GM18507 (cell line): ENCODE measurements around the gene RADX.
A peak's percentile ranks its signal among the peaks of the same experiment; 100 is the strongest.
"Not testable (repeated sequence)": the region's sequence is repeated elsewhere in the genome, so short reads cannot be mapped to it uniquely, and the experiment has no call there.

Experiments used
- DNase-seq: peaks from one replicate; pipeline ENCODE4 v3.0.0; 2011; ENCODE audit warnings: low read depth; ENCODE audit not compliant: insufficient read length; ENCODE audit errors: extremely low spot score
- FAIRE-seq: peaks from 2 replicates; lab custom pipeline; 2011; peaks lifted over from hg19 to GRCh38; lab: Jason Lieb, UNC

RADX gene, protein sequence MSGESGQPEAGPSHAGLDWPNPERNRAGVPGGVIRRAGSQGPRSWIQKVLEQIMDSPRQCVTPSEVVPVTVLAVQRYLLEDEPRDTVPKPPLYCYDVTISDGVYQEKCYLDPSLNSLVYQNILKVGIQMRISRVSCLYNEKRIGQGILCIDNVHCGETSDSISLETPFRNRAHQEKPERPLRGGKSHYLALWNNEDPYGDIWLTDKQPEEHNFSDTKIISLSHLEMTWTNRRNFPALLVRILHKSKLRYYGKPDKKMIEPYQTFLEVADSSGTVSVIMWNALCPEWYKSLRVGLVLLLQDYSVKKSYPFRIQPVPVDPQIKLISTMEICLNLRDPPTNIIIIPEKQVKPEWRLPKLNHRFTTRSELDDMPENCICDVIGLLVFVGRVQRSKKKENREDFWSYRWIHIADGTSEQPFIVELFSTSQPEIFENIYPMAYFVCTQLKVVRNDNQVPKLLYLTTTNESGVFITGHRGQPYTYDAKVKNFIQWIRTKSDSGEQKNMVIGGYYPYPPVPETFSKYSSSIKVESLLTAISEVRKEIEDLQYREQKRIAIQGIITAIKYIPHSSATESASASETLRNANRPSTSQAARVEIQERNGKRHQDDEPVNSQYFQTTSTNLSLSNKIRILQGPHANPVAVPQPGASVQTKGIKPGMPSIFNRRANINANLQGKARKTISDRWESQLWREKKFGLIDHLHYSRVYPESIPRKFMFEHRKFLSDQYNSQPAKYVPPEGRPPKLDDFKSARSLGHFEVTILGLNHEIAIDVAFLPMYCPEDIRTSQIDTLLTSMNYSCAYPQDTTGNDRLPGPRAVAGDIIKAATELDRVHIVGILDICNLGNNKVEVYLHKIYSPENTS

GRCh38 chrX:106611679-106612392 lies at the start of gene RADX:
Gene RADX, plus strand, starts transcription at chrX:106611978. Its CDS starts 103 bp downstream, at chrX:106612081.
- FAIRE-seq: peak; percentile 97
- peak; percentile 50 for DNase-seq

DNA sequence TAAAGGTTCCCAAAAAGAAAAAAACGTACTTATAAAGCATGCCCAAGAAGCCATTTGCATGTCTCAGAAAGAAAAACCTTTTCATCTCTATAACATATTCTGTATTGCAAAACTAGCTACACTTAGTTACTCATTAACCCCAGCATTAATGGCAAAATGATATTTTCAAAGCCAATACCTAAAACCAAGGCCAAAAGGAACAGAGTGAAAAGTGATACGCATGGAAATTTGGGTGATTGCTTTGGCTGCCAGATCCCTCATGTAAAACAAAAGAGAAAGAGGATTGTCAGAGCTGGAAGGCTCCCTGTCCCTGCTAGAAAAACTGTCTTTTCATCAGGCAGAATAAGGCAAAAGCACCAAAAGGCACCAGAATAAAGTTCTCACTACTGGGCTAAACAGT lies 46.8 kb upstream of the RADX start:
- FAIRE-seq: no peak
- no peak for DNase-seq

DNA sequence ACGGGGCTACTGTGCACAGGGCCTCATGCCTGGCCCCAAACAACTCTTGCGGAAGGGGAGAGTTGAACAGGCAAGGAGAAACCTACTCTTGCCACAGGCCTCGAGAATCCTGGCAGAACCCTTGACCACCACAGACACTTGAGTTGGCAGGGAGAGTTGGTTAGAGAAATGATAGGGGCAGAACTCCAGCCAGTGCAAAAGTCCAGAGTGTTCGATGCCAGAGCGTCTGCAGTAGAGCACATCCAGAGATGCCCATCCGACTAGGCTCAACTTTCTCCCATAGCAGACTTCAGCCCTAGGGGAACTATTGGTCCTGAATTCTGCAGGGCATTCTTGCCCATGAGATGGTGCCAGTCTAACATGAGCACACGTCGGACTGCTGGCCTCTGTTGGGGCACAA lies 45.4 kb upstream of the RADX start:
- FAIRE-seq (no peak), DNase-seq (no peak)

DNA sequence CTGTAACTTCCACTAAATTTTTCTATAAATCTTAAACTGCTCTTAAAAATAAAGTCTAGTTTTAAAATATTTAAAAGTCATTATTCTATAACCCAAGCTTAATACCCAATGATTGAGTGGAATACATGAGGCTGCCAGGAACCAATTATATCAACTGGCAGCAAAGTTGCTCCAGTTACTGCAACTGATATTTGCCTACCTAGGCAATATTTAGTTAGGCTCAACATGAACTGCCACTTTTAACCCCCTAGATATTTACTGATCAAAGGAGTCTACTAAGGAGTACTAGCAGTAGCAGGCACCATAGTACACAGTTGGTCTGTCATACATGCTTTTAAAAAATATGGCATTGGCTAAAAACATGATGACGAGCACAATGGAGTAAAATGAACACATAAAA lies 29.9 kb upstream of the RADX start:
- DNase-seq: no peak
- FAIRE-seq: no peak

GRCh38 chrX:106585478-106585877 lies 26.3 kb upstream of the RADX start:
- DNase-seq: no peak
- no peak for FAIRE-seq

DNA sequence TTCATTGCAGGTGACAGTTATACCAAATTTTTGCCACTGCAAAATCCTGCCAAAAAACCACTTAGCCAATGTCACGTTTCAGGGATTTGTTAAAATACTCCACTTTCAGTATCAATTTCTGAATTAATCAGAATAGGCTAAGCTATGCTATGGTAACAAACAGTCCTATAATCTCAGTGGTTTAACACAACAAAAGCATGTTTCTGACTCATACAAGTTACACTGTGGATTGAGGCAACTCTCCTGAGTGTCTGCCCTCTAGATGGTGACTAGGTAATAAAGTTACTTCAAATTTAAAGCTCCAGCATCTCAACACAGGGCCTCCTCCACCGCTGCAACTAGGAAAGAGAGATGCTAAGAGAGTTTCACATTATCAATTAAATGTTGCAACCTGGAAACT lies 23.0 kb upstream of the RADX start:
- DNase-seq: no peak
- FAIRE-seq: no peak

DNA sequence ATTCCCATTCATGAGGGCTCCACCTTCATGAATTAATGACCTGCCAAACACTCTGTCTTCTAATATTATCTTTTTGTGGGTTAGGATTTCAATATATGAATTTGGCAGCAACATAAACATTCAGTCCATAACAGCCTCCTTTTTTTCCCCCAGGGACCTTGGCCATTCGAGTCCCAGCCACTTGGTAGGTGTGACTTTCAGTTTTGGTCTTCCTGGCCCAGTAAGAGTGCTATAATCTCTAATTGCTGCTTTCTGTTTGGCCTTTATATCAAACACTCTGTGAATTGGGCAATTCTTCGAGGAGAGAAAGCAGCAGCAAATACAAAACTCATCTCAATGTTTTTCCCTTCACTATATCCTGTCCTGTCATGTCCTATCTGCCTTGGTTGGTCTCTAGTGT lies 12.4 kb upstream of the RADX start:
- peak; percentile 60 for FAIRE-seq
- no peak for DNase-seq

- no peak for FAIRE-seq
- DNase-seq: no peak
These were observed 5.2 kb upstream of the RADX start for GRCh38 chrX:106606571-106606970.

DNA sequence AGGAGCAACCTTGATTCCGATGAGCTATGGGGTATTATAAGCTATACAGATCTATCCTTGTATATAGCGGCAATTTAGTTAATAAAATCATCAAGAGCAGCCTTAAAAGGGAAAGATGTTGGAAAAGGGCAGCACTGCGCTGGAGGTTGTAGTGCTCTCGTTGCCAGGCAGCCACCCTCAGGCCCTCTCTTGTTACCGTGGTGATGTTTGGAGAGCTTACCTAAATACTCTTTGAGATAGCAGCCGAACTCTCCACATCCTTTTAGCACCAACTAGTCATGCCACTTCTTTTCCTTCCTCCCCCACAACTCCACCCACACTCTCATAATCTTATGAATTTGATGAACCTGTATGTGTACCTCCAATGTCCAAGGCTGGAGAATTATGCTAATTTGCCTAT lies 3.8 kb upstream of the RADX start:
- FAIRE-seq: no peak

DNA sequence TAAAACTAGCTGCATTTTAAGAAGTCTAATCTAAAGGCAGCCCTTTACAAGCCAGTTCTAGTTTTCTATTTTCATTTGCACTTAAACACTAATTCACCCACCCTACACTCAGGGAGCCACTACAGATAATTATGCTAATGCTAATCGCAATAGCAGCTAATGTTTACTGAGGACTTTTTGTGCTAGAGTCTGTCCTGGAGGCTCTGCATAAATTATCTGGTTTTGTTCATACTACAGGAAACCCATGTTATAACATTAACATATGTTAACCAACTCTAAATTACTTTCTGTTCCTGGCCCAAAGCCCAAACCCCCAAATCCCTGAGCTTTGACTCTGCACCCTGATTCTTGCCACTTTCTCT lies 480 bp upstream of the RADX start:
- FAIRE-seq: no peak
- DNase-seq: no peak

More for the DNA sequence above, 3.8 kb upstream of the RADX start:
- DNase-seq: no peak

DNA sequence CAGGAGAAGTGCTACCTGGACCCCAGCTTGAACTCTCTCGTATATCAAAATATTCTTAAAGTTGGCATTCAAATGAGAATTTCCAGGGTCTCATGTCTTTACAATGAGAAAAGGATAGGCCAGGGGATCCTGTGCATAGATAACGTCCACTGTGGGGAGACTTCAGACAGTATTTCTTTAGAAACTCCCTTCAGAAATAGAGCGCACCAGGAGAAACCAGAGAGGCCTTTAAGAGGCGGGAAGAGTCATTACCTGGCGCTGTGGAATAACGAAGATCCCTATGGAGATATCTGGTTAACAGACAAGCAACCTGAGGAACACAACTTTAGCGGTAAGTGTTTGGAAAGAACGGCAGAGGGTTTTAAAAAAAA lies 600 bp downstream of the RADX start:
- FAIRE-seq: no peak
- no peak for DNase-seq

GRCh38 chrX:106613277-106613676 lies 1.5 kb downstream of the RADX start:
- DNase-seq: no peak
- no peak for FAIRE-seq

- no peak for DNase-seq
- FAIRE-seq: no peak
These were observed 3.3 kb downstream of the RADX start for GRCh38 chrX:106615041-106615440.

GRCh38 chrX:106619797-106620196 lies 8.0 kb downstream of the RADX start:
- DNase-seq: no peak
- peak; percentile 21 for FAIRE-seq

GRCh38 chrX:106621836-106622235 lies 10.1 kb downstream of the RADX start:
- no peak for FAIRE-seq

DNA sequence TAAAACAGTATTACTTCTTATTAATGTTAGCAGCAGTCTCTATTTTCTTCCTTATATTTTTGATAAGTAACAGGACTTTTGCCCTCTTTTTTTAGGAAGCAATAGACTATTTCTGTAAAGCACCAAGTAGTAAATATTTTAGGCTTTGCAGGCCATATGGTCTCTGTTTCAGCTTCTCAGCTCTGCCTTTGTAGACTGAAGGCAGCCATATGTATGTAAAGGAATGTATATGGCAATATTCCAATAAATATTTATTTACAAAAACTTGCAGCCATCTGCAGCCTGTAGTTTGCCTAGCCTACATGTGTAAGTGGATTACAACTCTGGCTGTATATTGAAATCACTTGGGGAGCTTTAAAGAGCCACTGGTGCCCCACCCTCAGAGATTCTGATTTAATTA lies 15.0 kb downstream of the RADX start:
- DNase-seq: no peak
- no peak for FAIRE-seq

More at GRCh38 chrX:106621836-106622235, 10.1 kb downstream of the RADX start:
- DNase-seq: no peak

- FAIRE-seq: no peak
These were observed 19.8 kb downstream of the RADX start for GRCh38 chrX:106631615-106632014.

DNA sequence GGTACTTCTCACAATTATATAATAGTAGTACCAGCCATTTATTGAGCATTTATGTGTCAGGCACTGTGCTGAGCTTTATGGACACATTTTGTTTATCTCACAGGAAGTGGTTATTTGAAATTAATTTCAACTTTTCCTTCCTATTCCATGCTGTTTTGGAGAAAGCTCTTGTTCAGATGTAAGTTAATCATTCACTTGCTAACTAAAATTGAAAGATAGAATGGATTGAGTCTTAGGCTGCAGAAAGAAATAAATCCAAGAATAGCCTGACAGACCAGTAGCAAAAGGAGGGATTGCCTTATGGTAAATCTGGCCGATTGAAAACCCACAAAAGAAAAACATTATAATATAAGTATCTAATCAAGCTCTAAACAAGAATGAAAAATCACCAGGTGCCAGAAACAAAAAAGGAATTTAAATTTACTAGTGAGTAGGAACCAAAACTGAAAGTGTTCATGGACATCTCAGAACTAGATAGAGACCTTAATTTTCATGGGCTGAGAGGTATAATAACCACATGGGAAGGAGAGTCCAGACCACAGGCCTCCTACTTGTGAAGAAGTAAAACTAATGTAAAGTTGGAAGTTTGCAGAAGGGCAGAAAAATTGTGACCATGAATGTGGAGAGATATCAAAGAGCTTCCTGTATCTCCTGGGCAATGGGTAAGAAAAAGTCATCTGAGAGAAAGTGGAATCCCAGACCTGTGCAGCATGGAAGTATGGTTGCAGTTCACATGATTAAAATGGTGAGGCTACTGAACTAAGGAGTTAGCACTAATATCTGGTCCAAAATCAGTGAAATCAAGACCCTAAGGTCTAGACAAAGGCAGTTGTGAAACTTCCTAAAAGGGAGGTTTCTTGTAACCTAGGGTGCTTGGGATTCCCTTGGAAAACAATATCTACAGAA lies 38.0 kb downstream of the RADX start:
- peak; percentile 87 for FAIRE-seq
- DNase-seq: no peak

More at GRCh38 chrX:106631615-106632014, 19.8 kb downstream of the RADX start:
- no peak for DNase-seq

- DNase-seq: not testable (repeated sequence)
These were observed 41.8 kb downstream of the RADX start for GRCh38 chrX:106653625-106654024.

More at GRCh38 chrX:106653625-106654024, 41.8 kb downstream of the RADX start:
- FAIRE-seq: not testable (repeated sequence)
